Endodermal cell (in vitro differentiated cells): Measurements from ENCODE around the gene RPA1. TPM values are rescaled to one million over a fixed set of nuclear protein-coding genes. Genes with fewer than 3 reads are reported as not detected.

Source experiments
- DNase-seq: peaks from one replicate; pipeline ENCODE4 v3.0.0-alpha.2; 2017
- H3K27ac ChIP-seq: 2 replicates; pipeline ENCODE4 v1.5.1; 2013; ENCODE audit warnings: mild to moderate bottlenecking, low read depth, low read length, moderate library complexity
- H3K27me3 ChIP-seq: 2 replicates; pipeline ENCODE4 v1.6.1; 2013; ENCODE audit warnings: mild to moderate bottlenecking, low read length, moderate library complexity; ENCODE audit not compliant: insufficient read depth, control insufficient read depth, poor library complexity, severe bottlenecking
- H3K36me3 ChIP-seq: 2 replicates; pipeline ENCODE4 v1.7.0; 2013; ENCODE audit warnings: mild to moderate bottlenecking, low read length, moderate library complexity; ENCODE audit not compliant: control insufficient read depth, insufficient read depth
- H3K4me1 ChIP-seq: one replicate; pipeline ENCODE4 v1.7.0; 2013; ENCODE audit warnings: low read length; ENCODE audit not compliant: control insufficient read depth, insufficient read depth
- H3K4me3 ChIP-seq: 2 replicates; pipeline ENCODE4 v1.5.1; 2013; ENCODE audit warnings: mild to moderate bottlenecking, low read length, moderate library complexity
- H3K9ac ChIP-seq: 2 replicates; pipeline ENCODE4 v1.6.1; 2013; ENCODE audit warnings: mild to moderate bottlenecking, low read length, moderate library complexity; ENCODE audit not compliant: poor library complexity, severe bottlenecking; ENCODE audit errors: extremely low read depth
- H3K9me3 ChIP-seq: 2 replicates; pipeline ENCODE4 v1.6.1; 2013; ENCODE audit warnings: mild to moderate bottlenecking, low read length, moderate library complexity; ENCODE audit not compliant: control insufficient read depth
- H3K27ac Mint-ChIP-seq: 2 replicates; pipeline ENCODE4 v1.8.0; 2020; ENCODE audit warnings: mixed read lengths
- H3K27me3 Mint-ChIP-seq: 2 replicates; pipeline ENCODE4 v1.8.0; 2021; ENCODE audit warnings: mild to moderate bottlenecking, mixed read lengths; ENCODE audit not compliant: insufficient read depth
- H3K36me3 Mint-ChIP-seq: 2 replicates; pipeline ENCODE4 v1.8.0; 2020; ENCODE audit warnings: low read depth, mixed read lengths
- H3K4me1 Mint-ChIP-seq: 2 replicates; pipeline ENCODE4 v1.8.0; 2020; ENCODE audit warnings: mixed read lengths
- H3K4me3 Mint-ChIP-seq: 2 replicates; pipeline ENCODE4 v1.8.0; 2020; ENCODE audit warnings: mild to moderate bottlenecking, moderate library complexity, mixed read lengths
- H3K9me3 Mint-ChIP-seq: 2 replicates; pipeline ENCODE4 v1.8.0; 2020; ENCODE audit warnings: mild to moderate bottlenecking, mixed read lengths
- CTCF ChIP-seq: fragments of 200-600 bp; sonication (generic); conservative IDR thresholded peaks from 2 replicates; pipeline ENCODE4 v1.5.0; 2021; ENCODE audit warnings: antibody characterized with exemption, mild to moderate bottlenecking
- WGBS, 2 experiments: methylation state at CpG; one replicate each; pipeline versions ENCODE4 v1.1.5 to v1.1.7; 2013; ENCODE audit warnings: missing lambda C conversion rate in 2 of 2, mixed read lengths in 1 of 2; ENCODE audit not compliant: insufficient coverage in 1 of 2, insufficient read length in 1 of 2; 5-methylcytosine and 5-hydroxymethylcytosine counted together
- total RNA-seq, 2 donors: library from RNA; stranded (reverse); fragmentation: NEBNext Ultra II Directional in 1 of 2; extraction: Animal tissue kit (Norgen Biotek cat#: 25700) in 1 of 2; gene quantifications; 2 replicates in 1 of 2; 3 replicates in 1 of 2; pipeline ENCODE4 v1.2.1, GENCODE V29; 2021

Gene RPA1
- total RNA-seq, 2 donors from 2014 or later: 190 to 249 TPM

- no peak overlapping the region for H3K27ac Mint-ChIP-seq
- H3K4me1 Mint-ChIP-seq: no peaks in the 10 kb centered on the region
- Histone ChIP-seq H3K27ac (no peak overlapping the region), H3K4me3 (no peak overlapping the region), H3K36me3 (peaks cover 38% of the 10 kb centered on the region), H3K4me1 (no peaks in the 10 kb centered on the region), H3K27me3 (no peaks in the 10 kb centered on the region), H3K9me3 (no peaks in the 10 kb centered on the region), H3K9ac (no peak overlapping the region)
- no peak for DNase-seq
- H3K27me3 Mint-ChIP-seq: no peaks in the 10 kb centered on the region
- H3K9me3 Mint-ChIP-seq: no peaks in the 10 kb centered on the region
- 92 to 96% methylated on average over 12 to 20 of the region's 20 CpGs for WGBS, 2 experiments
- no peak overlapping the region for H3K4me3 Mint-ChIP-seq
- TF ChIP-seq CTCF: no peak
- peaks cover 45% of the 10 kb centered on the region for H3K36me3 Mint-ChIP-seq
Measured at GRCh38 chr17:1810450-1811103, 19.2 kb upstream of the RPA1 start.

GRCh38 chr17:1813088-1813487, 16.7 kb upstream of the RPA1 start:
- Histone ChIP-seq H3K36me3 (peaks cover 19% of the 10 kb centered on the region), H3K4me1 (no peaks in the 10 kb centered on the region), H3K9me3 (no peaks in the 10 kb centered on the region), H3K27ac (no peak overlapping the region), H3K27me3 (no peaks in the 10 kb centered on the region), H3K9ac (no peak overlapping the region), H3K4me3 (no peak overlapping the region)
- no peak overlapping the region for H3K27ac Mint-ChIP-seq
- H3K4me3 Mint-ChIP-seq: no peak overlapping the region
- no peaks in the 10 kb centered on the region for H3K27me3 Mint-ChIP-seq
- no peaks in the 10 kb centered on the region for H3K4me1 Mint-ChIP-seq
- peaks cover 2% of the 10 kb centered on the region for H3K9me3 Mint-ChIP-seq
- peaks cover 49% of the 10 kb centered on the region for H3K36me3 Mint-ChIP-seq
- 93 to 100% methylated on average over 5 of the region's 5 CpGs for WGBS, 2 experiments
- DNase-seq: no peak
- no peak for TF ChIP-seq CTCF

GRCh38 chr17:1820528-1821252, 9.1 kb upstream of the RPA1 start:
- TF ChIP-seq CTCF: no peak
- Mint-ChIP-seq H3K4me3 (no peak overlapping the region), H3K36me3 (peaks cover 48% of the 10 kb centered on the region), H3K9me3 (peaks cover 3% of the 10 kb centered on the region), H3K27ac (no peak overlapping the region), H3K27me3 (no peaks in the 10 kb centered on the region), H3K4me1 (no peaks in the 10 kb centered on the region)
- Histone ChIP-seq H3K9me3 (no peaks in the 10 kb centered on the region), H3K27ac (peak overlapping the region; percentile 22), H3K4me3 (no peak overlapping the region), H3K9ac (no peak overlapping the region), H3K27me3 (no peaks in the 10 kb centered on the region), H3K4me1 (no peaks in the 10 kb centered on the region), H3K36me3 (peaks cover 40% of the 10 kb centered on the region)
- 85 to 91% methylated on average over 5 to 7 of the region's 7 CpGs for WGBS, 2 experiments
- no peak for DNase-seq
